SK-N-MC (cell line): Measurements from ENCODE around the gene BMPR1A.
"Not testable (repeated sequence)": the region's sequence is repeated elsewhere in the genome, so short reads cannot be mapped to it uniquely, and the experiment has no call there.

ENCODE experiments used
- DNase-seq: peaks from one replicate; pipeline ENCODE4 v3.0.0-alpha.2; 2011; ENCODE audit warnings: low read depth, low spot score
- H3K27ac ChIP-seq: fragments of 200-600 bp; sonication (generic); 2 replicates; pipeline ENCODE4 v1.5.1; 2016; ENCODE audit warnings: mixed run types
- H3K36me3 ChIP-seq: fragments of 200-600 bp; sonication (generic); 2 replicates; pipeline ENCODE4 v1.6.1; 2017; ENCODE audit warnings: antibody characterized with exemption, low read length, mixed read lengths; ENCODE audit not compliant: insufficient read depth
- H3K4me3 ChIP-seq: fragments of 200-600 bp; sonication (generic); 2 replicates; pipeline ENCODE4 v1.5.1; 2016
- H3K9ac ChIP-seq: fragments of 200-600 bp; sonication (generic); 2 replicates; pipeline ENCODE4 v1.8.0; 2017; ENCODE audit warnings: mixed run types, mixed read lengths; ENCODE audit not compliant: insufficient read length
- H3K9me3 ChIP-seq: fragments of 200-600 bp; sonication (generic); 2 replicates; pipeline ENCODE4 v1.6.1; 2017; ENCODE audit warnings: low read depth, mild to moderate bottlenecking, antibody characterized with exemption, low read length, moderate library complexity, mixed read lengths
- EZH2 ChIP-seq: fragments of 200-600 bp; sonication (generic); IDR thresholded peaks from one replicate; pipeline ENCODE4 v1.6.1; 2017; ENCODE audit warnings: antibody characterized with exemption
- FOXP2 ChIP-seq: optimal IDR thresholded peaks from 2 replicates; pipeline ENCODE3; 2011; ENCODE audit warnings: mild to moderate bottlenecking, moderate library complexity; ENCODE audit not compliant: insufficient read depth; ENCODE audit errors: extremely low read length, control extremely low read depth
- POLR2AphosphoS5 ChIP-seq: IDR thresholded peaks from 2 replicates; pipeline ENCODE4 v1.6.1; 2012; ENCODE audit warnings: mild to moderate bottlenecking, low read depth, low read length, borderline replicate concordance

Gene BMPR1A

GRCh38 chr10:86979977-86980448, 223.6 kb downstream of the BMPR1A start:
- no peak for DNase-seq
- Histone ChIP-seq H3K27ac (no peak overlapping the region), H3K9me3 (no peaks in the 10 kb centered on the region), H3K36me3 (no peaks in the 10 kb centered on the region), H3K4me3 (no peak overlapping the region), H3K9ac (no peak overlapping the region)
- TF ChIP-seq POLR2AphosphoS5 (no peak), FOXP2 (no peak), EZH2 (no peak)

DNA sequence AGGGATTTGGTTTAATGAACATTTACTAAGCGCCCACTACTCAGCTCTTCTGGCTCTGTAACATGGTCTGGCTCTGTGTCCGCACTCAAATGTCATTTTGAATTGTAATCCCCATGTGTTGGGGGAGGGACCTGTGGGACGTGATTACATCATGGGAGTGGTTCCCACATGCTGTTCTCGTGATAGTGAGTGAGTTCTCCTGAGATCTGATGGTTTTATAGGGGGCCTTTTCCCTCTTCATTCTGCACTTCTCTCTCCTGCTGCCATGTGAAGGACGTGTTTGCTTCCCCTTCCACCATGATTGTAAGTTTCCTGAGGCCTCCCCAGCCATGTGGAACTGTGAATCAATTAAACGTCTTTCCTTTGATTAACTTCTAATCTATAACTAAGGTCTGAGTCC, 224.6 kb downstream of the BMPR1A start:
- not testable (repeated sequence) for H3K9ac ChIP-seq, H3K4me3 ChIP-seq, H3K9me3 ChIP-seq, DNase-seq, H3K36me3 ChIP-seq, H3K27ac ChIP-seq

- TF ChIP-seq EZH2: no peak
- TF ChIP-seq POLR2AphosphoS5: no peak
- TF ChIP-seq FOXP2: no peak
- DNase-seq: no peak
- no peak overlapping the region for H3K9ac ChIP-seq
- no peaks in the 10 kb centered on the region for H3K36me3 ChIP-seq
- H3K27ac ChIP-seq: no peak overlapping the region
- H3K4me3 ChIP-seq: no peak overlapping the region
- H3K9me3 ChIP-seq: no peaks in the 10 kb centered on the region
Observed at GRCh38 chr10:86981716-86982115, 225.3 kb downstream of the BMPR1A start.
